Neural cell (in vitro differentiated cells): ENCODE results near the gene GNAI1.

Source experiments
- CTCF ChIP-seq: fragments of 450-650 bp; IDR thresholded peaks from 2 replicates; pipeline ENCODE4 v1.5.1; 2014; ENCODE audit warnings: antibody characterized with exemption, mild to moderate bottlenecking, moderate library complexity; ENCODE audit not compliant: poor library complexity, severe bottlenecking
- EP300 ChIP-seq: fragments of 450-650 bp; conservative IDR thresholded peaks from 2 replicates; pipeline ENCODE4 v1.6.1; 2014; ENCODE audit warnings: antibody characterized with exemption, mild to moderate bottlenecking, moderate library complexity; ENCODE audit not compliant: poor library complexity, severe bottlenecking
- EZH2 ChIP-seq: fragments of 200-600, 300-800 bp; shearing (Covaris generic), sonication (generic); IDR thresholded peaks from 2 replicates; pipeline ENCODE4 v1.6.1; 2014; ENCODE audit warnings: antibody characterized with exemption, low read length, borderline replicate concordance, mild to moderate bottlenecking; ENCODE audit not compliant: insufficient read depth, poor library complexity, severe bottlenecking
- MXI1 ChIP-seq: fragments of 450-650 bp; conservative IDR thresholded peaks from 2 replicates; pipeline ENCODE4 v1.6.1; 2014; ENCODE audit warnings: antibody characterized with exemption, mild to moderate bottlenecking; ENCODE audit not compliant: poor library complexity, severe bottlenecking
- POLR2AphosphoS5 ChIP-seq: IDR thresholded peaks from 2 replicates; pipeline ENCODE4 v1.6.1; 2012
- RAD21 ChIP-seq: fragments of 450-650 bp; conservative IDR thresholded peaks from 2 replicates; pipeline ENCODE4 v1.6.1; 2014; ENCODE audit warnings: antibody characterized with exemption, mild to moderate bottlenecking, moderate library complexity
- SMC3 ChIP-seq: fragments of 450-650 bp; conservative IDR thresholded peaks from 2 replicates; pipeline ENCODE4 v1.6.1; 2014; ENCODE audit warnings: antibody characterized with exemption, mild to moderate bottlenecking, moderate library complexity; ENCODE audit not compliant: poor library complexity
- TAF1 ChIP-seq: IDR thresholded peaks from 2 replicates; pipeline ENCODE4 v1.6.1; 2012; ENCODE audit warnings: low read depth
- TF ChIP-seq, protein P1 (sequence below): IDR thresholded peaks from 2 replicates; pipeline ENCODE4 v1.6.1; 2012; ENCODE audit warnings: borderline replicate concordance

DNA sequence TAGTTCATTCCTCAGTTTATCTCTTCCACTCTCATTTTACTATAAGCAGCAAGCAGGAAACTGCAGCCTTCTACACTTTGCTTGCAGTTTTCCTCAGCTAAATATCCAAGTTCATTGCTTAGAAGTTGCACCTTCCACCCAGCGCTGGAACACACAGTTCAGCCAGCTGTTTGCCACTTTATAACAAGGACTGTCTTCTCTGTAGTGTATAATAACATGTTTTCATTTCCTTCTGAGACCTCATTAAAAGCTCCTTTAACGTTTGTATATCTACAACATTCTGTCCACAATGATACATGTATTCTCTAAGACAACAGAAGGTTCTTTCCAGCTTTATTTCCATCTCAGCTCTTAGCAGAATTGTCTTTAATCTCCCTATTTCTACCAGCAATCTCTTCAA lies 74.1 kb downstream of the GNAI1 start:
- TF ChIP-seq CTCF (no peak), EZH2 (no peak), POLR2AphosphoS5 (no peak), MXI1 (no peak), SMC3 (no peak), EP300 (no peak), TAF1 (no peak), RAD21 (no peak)
- TF ChIP-seq, protein P1, sequence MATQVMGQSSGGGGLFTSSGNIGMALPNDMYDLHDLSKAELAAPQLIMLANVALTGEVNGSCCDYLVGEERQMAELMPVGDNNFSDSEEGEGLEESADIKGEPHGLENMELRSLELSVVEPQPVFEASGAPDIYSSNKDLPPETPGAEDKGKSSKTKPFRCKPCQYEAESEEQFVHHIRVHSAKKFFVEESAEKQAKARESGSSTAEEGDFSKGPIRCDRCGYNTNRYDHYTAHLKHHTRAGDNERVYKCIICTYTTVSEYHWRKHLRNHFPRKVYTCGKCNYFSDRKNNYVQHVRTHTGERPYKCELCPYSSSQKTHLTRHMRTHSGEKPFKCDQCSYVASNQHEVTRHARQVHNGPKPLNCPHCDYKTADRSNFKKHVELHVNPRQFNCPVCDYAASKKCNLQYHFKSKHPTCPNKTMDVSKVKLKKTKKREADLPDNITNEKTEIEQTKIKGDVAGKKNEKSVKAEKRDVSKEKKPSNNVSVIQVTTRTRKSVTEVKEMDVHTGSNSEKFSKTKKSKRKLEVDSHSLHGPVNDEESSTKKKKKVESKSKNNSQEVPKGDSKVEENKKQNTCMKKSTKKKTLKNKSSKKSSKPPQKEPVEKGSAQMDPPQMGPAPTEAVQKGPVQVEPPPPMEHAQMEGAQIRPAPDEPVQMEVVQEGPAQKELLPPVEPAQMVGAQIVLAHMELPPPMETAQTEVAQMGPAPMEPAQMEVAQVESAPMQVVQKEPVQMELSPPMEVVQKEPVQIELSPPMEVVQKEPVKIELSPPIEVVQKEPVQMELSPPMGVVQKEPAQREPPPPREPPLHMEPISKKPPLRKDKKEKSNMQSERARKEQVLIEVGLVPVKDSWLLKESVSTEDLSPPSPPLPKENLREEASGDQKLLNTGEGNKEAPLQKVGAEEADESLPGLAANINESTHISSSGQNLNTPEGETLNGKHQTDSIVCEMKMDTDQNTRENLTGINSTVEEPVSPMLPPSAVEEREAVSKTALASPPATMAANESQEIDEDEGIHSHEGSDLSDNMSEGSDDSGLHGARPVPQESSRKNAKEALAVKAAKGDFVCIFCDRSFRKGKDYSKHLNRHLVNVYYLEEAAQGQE, result no peak
